Measurements from ENCODE around the gene KIF18B.

Gene KIF18B

GRCh38 chr17:44903012-44903685, 44.4 kb downstream of the KIF18B start:
- no peak for DNase-seq

GRCh38 chr17:44902135-44902760, 45.3 kb downstream of the KIF18B start:
- DNase-seq: no peak

- peak; percentile 37 for DNase-seq
Measured at GRCh38 chr17:44901411-44901921, 46.1 kb downstream of the KIF18B start.

DNA sequence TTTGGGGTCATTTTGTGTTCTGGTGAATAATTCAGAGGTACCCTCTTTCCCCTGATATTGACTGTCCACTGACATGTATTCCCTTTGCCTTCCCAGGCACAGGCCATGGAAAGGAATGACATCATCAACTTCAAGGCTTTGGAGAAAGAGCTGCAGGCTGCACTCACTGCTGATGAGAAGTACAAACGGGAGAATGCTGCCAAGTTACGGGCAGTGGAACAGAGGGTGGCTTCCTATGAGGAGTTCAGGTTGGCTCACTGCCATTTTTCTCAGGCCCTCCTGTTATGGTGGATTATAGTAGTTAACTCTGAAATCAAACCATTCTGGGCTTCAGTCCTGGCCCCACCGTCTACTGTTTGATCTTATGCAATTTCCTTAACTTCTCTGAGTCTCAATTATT, 46.7 kb downstream of the KIF18B start:
- no peak for DNase-seq

GRCh38 chr17:44899074-44899782, 48.3 kb downstream of the KIF18B start, which contains the start of gene EFTUD2:
Gene EFTUD2, minus strand, starts transcription at chr17:44899445. Its CDS starts 4,924 bp downstream, at chr17:44894521.
- DNase-seq: peak; percentile 81

- DNase-seq: peak; percentile 76
Measured at GRCh38 chr17:44898768-44899073, 48.9 kb downstream of the KIF18B start.

- no peak for DNase-seq
Measured at GRCh38 chr17:44894642-44895041, 52.9 kb downstream of the KIF18B start.

- DNase-seq: no peak
Measured at GRCh38 chr17:44892250-44892649, 55.3 kb downstream of the KIF18B start.

GRCh38 chr17:44889003-44889402, 58.6 kb downstream of the KIF18B start:
- DNase-seq: no peak

- DNase-seq: peak; percentile 73
Measured at GRCh38 chr17:44887971-44888954, 59.3 kb downstream of the KIF18B start.

GRCh38 chr17:44887016-44887415, 60.6 kb downstream of the KIF18B start:
- no peak for DNase-seq

DNA sequence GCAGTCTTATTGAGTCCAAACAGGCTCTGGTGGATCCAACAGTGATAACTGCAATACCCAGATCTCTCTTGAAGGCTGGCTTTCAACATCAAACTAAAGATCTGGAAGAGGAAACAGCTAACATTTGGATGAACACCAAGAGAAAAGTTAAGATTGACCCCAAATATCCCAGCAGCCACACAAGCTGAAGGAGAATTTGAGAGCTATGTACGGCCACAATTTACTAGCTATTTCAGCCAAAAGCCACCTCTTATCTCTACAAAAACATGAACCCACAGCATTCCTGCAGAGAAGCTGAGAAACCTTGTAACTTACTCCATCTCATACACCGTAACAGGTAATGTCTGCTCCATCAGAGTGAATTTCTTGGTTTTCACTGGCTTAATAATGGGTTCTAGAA, 62.6 kb downstream of the KIF18B start:
- no peak for DNase-seq

GRCh38 chr17:44881145-44881544, 66.4 kb downstream of the KIF18B start:
- no peak for DNase-seq

- DNase-seq: no peak
Measured at GRCh38 chr17:44880062-44880461, 67.5 kb downstream of the KIF18B start.

GRCh38 chr17:44879376-44879775, 68.2 kb downstream of the KIF18B start:
- DNase-seq: no peak

GRCh38 chr17:44878627-44879221, 68.8 kb downstream of the KIF18B start:
- peak; percentile 4 for DNase-seq

- DNase-seq: no peak
Measured at GRCh38 chr17:44877121-44877520, 70.5 kb downstream of the KIF18B start.

DNA sequence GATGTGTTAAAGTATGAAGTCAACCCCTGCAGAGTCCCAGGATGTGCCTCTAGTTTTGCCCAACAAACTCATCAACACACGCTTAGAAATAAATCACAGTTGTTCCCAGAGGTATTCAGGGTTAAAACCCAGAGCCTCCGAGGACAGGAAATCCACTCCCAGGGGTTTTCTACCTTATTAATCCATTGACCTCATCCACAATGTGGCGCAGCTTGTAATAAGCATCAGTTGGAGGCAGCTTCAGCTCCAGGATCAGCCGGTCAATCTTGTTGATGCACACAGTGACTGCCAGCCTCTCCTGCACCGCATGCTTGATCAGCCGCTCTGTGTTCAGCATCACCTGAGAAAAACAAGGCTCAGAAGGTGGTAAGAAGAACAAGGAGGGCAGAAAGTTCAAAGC, 71.8 kb downstream of the KIF18B start:
- no peak for DNase-seq

All from MV-4-11 (cell line).